ENCODE data around the gene PRKCB. TPM values are rescaled to one million over a fixed set of nuclear protein-coding genes. Genes with fewer than 3 reads are reported as not detected.

Gene PRKCB
- total RNA-seq, 4 donors from 2014 or later, result 7.7 to 40.0 (median 12.2) TPM

DNA sequence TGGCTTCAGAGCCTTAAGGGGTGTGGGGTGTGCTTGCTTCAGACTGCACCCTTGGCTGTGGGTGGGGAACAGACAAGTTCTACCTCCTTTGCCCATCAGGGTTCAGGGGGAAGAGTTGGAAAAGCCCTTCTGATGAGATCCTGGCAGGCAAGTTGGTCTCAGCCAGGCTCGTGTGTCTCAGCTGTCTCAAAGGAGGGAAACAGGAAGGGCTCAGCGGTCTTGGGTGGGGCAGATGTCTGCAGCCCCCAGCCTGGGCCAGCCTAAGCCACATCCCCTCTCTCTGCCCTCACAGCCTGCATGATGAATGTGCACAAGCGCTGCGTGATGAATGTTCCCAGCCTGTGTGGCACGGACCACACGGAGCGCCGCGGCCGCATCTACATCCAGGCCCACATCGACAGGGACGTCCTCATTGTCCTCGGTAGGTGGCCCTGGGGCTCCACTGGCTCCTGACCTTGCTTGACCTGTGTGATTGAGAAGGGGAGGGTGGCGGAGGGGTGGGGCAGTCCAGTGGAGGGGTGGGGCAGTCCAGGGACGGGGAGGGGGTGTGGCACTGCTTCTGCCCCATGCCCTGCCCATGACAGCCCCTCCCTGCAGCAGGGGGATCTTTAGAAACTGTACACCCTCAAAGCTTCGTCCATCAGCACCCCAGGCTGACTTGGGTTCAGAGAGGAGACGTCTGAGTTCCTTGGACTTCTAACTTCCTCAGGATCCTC, 199.5 kb downstream of the PRKCB start:
- WGBS, result 31% methylated on average over 9 of the region's 17 CpGs
- Histone ChIP-seq H3K36me3 (no peaks in the 10 kb centered on the region), H3K9me3 (no peaks in the 10 kb centered on the region), H3K27ac (no peak overlapping the region), H3K4me3 (no peak overlapping the region), H3K27me3 (peaks cover 8% of the 10 kb centered on the region), H3K4me1 (peaks cover 2% of the 10 kb centered on the region)
- no peak for TF ChIP-seq POLR2A (IDR thresholded peaks at IDR 0.05)
- TF ChIP-seq POLR2AphosphoS5 (IDR thresholded peaks at IDR 0.05), result no peak
- TF ChIP-seq, protein P1, sequence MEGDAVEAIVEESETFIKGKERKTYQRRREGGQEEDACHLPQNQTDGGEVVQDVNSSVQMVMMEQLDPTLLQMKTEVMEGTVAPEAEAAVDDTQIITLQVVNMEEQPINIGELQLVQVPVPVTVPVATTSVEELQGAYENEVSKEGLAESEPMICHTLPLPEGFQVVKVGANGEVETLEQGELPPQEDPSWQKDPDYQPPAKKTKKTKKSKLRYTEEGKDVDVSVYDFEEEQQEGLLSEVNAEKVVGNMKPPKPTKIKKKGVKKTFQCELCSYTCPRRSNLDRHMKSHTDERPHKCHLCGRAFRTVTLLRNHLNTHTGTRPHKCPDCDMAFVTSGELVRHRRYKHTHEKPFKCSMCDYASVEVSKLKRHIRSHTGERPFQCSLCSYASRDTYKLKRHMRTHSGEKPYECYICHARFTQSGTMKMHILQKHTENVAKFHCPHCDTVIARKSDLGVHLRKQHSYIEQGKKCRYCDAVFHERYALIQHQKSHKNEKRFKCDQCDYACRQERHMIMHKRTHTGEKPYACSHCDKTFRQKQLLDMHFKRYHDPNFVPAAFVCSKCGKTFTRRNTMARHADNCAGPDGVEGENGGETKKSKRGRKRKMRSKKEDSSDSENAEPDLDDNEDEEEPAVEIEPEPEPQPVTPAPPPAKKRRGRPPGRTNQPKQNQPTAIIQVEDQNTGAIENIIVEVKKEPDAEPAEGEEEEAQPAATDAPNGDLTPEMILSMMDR (IDR thresholded peaks at IDR 0.05), result no peak
- TF ChIP-seq EP300 (IDR thresholded peaks at IDR 0.05), result no peak
- no peak for DNase-seq (ENCODE audit: low spot score in 2 of 2)

DNA sequence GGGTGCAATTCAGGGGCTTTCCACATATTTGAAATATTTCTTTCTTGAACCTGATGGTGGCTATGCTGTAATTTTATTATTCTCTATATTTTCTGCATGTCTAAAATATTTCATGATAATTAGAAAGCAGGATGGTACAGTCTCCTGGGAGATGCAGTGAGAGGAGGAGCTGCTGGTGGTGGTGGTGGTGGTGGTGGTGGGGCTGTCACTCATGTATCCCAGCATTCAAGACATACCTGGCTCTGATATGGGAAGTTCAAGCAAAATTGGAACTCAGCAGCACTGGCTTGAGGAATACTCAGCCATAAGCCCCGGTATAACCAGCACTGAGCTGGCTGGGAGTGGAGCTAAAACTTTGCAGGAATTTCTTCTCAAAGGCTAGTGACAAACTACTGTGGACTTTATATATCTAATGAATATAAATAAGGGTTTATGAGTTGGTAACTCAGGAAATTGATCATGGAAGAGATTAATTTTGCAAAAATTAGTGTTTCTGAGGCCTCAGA, 200.3 kb downstream of the PRKCB start:
- Histone ChIP-seq H3K36me3 (no peaks in the 10 kb centered on the region), H3K9me3 (no peaks in the 10 kb centered on the region), H3K4me1 (peaks cover 2% of the 10 kb centered on the region), H3K4me3 (no peak overlapping the region), H3K27me3 (peaks cover 8% of the 10 kb centered on the region), H3K27ac (no peak overlapping the region)
- 56% methylated on average over 1 of the region's 1 CpG for WGBS
- TF ChIP-seq, protein P1 (IDR thresholded peaks at IDR 0.05), result no peak
- no peak for TF ChIP-seq EP300 (IDR thresholded peaks at IDR 0.05)
- TF ChIP-seq POLR2AphosphoS5 (IDR thresholded peaks at IDR 0.05), result no peak
- TF ChIP-seq POLR2A (IDR thresholded peaks at IDR 0.05), result no peak
- no peak for DNase-seq (ENCODE audit: low spot score in 2 of 2)

DNA sequence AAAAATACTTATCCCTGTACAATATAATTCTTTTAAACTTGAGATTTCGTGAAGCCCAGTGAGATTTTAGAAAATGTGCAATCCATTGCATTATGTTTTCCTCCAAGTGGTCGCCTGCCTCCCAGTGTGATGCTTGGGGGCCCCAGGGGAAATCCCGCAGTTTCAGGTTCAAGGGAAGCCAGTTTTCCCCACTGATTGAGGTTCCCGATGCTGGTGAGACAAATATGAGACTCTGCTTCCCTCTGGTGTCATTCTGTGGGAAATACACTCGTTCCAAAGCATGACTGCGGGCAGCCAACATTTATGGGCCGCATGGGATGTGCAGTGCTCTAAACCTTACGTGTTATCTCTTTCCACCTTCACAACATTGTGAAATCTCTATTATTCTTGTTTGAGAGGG, 200.8 kb downstream of the PRKCB start:
- no peaks in the 10 kb centered on the region for H3K9me3 ChIP-seq
- WGBS, result 7% methylated on average over 8 of the region's 8 CpGs
- H3K4me3 ChIP-seq, result no peak overlapping the region
- no peak overlapping the region for H3K27ac ChIP-seq
- H3K4me1 ChIP-seq, result peaks cover 2% of the 10 kb centered on the region
- H3K27me3 ChIP-seq, result peaks cover 8% of the 10 kb centered on the region
- H3K36me3 ChIP-seq, result no peaks in the 10 kb centered on the region
- TF ChIP-seq POLR2A (IDR thresholded peaks at IDR 0.05) (no peak), POLR2AphosphoS5 (IDR thresholded peaks at IDR 0.05) (no peak), EP300 (IDR thresholded peaks at IDR 0.05) (no peak)
- TF ChIP-seq, protein P1 (IDR thresholded peaks at IDR 0.05), result peak; percentile 35 to 54
- no peak for DNase-seq (ENCODE audit: low spot score in 2 of 2)

DNA sequence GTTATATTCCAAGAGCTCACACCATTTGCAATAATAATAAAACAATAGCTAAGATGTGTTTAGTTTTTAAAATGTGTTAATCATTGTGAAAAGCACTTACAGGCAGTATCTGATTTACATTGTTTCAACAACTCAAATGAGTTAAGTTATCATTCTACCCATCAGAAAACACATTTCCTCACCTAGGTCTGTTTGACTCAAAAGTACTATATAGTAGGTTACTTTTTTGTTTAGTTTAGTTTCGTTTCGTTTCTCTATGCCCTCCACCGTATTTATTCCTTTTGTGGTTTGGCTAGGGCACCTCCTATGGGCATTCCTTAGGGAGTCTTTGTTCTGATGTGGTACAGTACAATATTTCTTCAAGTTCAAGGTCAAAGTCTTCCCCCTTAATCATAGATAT, 201.6 kb downstream of the PRKCB start:
- no peak overlapping the region for H3K4me3 ChIP-seq
- no peak overlapping the region for H3K27ac ChIP-seq
- H3K4me1 ChIP-seq, result peaks cover 2% of the 10 kb centered on the region
- peaks cover 8% of the 10 kb centered on the region for H3K27me3 ChIP-seq
- TF ChIP-seq EP300 (IDR thresholded peaks at IDR 0.05) (no peak), POLR2AphosphoS5 (IDR thresholded peaks at IDR 0.05) (no peak), POLR2A (IDR thresholded peaks at IDR 0.05) (no peak)
- TF ChIP-seq, protein P1 (IDR thresholded peaks at IDR 0.05), result no peak
- no peaks in the 10 kb centered on the region for H3K36me3 ChIP-seq
- no peak for DNase-seq (ENCODE audit: low spot score in 2 of 2)
- WGBS, result 77% methylated on average over 3 of the region's 3 CpGs
- no peaks in the 10 kb centered on the region for H3K9me3 ChIP-seq

DNA sequence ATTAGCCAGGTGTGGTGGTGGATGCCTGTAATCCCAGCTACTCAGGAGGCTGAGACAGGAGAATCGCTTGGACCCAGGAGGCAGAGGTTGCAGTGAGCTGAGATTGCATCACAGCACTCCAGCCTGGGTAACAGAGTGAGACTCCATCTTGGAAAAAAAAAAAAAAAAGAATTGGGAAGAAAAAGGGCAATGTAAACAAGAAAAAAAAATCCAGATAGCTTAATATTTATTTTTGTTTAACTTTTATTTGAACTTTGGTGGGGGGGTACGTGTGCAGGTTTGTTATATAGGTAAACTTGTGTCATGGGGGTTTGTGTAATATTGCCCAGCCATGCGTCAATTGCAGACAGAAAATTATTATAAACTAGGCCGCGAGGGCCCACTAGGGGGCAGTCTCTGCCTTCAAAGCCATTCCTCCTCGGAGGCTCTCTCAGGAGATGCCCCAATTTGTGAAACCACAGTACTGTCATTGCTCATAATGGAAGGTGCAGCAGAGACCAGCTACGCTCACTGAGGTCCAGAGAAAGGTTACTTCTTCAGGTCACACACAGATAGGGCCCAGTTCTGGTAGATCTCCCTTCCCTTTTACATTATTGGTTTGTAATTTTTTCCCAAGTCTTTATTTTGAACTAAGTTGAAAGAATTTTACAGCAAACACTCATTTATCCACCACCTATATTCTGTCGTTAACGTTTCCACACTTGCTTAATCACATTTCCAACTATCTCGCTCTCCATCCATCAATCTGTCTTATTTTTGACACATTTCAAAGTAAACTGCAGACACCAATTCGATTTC, 206.2 kb downstream of the PRKCB start:
- DNase-seq (ENCODE audit: low spot score in 2 of 2), result no peak
- Histone ChIP-seq H3K27ac (no peak overlapping the region), H3K4me3 (no peak overlapping the region), H3K9me3 (no peaks in the 10 kb centered on the region), H3K27me3 (no peaks in the 10 kb centered on the region), H3K4me1 (no peaks in the 10 kb centered on the region), H3K36me3 (no peaks in the 10 kb centered on the region)
- WGBS, result 36% methylated on average over 11 of the region's 11 CpGs
- TF ChIP-seq POLR2AphosphoS5 (IDR thresholded peaks at IDR 0.05), result no peak
- TF ChIP-seq, protein P1 (IDR thresholded peaks at IDR 0.05), result peak; percentile 63 to 69
